Measurements from ENCODE around the gene SNRPD3.
"Not testable (repeated sequence)": the region's sequence is repeated elsewhere in the genome, so short reads cannot be mapped to it uniquely, and the experiment has no call there.

Gene SNRPD3

DNA sequence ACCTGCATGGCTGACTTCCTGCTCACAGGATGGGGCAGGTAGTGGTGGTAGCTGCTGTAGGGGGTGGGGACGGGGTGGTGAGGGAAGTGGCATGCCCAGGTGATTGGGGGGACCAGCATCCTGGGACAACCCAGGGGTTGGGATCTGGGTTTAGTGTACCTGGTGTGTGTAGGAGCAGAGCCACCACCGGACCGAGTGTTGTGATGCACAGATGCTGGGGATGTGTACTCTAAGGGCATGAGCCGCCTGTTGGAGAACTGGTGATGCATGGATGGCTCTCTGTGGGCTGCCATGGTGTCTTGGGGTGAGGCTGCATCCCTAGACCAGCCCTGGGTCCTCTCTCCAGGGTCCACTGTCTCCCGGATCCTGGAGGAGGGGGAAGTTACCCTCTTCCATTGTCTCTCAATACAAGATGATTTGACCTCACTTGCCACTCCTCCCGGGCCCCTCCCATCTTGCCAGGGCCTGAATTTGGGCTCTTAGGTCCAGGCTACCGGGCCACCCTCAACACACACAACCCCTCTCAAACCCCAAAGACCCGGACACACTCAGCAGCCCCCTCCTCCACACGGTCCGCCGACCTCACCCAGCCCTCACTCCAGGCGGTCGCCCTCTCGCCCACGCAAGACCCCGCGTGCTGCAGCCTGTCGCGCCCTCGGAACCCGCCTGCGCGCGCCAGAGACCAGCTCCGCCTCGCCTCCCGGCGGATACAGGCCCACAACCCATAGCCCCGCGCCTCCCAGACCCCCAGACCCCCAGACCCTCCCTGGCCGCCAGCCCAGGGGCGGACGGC lies 36.5 kb downstream of the SNRPD3 start:
- no peak for DNase-seq (ENCODE audit: low read depth, low spot score)

DNA sequence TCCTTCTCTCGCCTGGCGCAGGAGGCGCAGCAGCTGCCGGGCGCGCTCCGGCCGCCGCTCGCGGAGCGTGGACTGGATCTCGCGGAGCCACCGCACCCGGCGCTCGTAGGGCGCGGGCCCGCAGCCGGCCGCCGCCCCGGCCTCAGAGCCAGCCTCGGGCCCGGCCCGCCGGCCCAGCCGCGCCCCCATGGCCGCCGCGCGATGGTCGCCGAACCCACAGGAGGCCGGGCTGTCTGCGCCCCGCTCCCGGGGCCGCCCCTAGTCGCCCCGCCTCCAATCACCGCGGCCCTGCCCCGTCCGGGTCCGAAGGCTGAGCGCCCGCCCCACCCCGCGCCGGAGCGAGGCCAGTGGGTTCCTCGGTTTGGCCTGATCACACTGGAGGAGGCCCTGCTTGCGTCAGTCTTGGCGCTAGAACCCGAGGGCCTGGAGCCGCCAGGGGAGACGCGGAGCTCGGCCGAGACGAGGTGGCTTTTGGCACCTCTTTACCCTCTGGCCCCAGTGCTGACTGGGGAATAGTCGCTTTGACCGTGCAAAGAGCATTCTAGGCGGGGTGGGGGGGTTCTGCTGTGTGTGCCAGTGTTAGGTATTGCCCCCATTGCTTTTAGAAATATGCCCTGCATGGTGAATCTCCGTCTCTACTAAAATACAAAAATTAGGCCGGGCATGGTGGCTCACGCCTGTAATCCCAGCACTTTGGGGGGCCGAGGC lies 37.2 kb downstream of the SNRPD3 start, which contains the start of gene LRRC75B:
LRRC75B (minus strand) TSS at position 223 of the 708 bp plus-strand sequence; CDS start at position 189, 34 bp downstream.
- no peak for DNase-seq (ENCODE audit: low read depth, low spot score)

DNA sequence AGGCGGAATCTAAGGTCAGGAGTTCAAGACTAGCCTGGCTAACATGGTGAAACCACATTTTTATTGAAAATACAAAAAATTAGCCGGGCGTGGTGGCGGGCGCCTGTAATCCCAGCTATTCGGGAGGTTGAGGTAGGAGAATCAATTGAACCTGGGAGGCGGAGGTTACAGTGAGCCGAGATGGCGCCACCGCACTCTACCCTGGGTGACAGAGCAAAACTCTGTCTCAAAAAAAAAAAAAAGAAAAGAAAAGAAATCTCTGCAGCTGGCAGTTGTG lies 37.7 kb downstream of the SNRPD3 start:
- not testable (repeated sequence) for DNase-seq (ENCODE audit: low read depth, low spot score)

DNA sequence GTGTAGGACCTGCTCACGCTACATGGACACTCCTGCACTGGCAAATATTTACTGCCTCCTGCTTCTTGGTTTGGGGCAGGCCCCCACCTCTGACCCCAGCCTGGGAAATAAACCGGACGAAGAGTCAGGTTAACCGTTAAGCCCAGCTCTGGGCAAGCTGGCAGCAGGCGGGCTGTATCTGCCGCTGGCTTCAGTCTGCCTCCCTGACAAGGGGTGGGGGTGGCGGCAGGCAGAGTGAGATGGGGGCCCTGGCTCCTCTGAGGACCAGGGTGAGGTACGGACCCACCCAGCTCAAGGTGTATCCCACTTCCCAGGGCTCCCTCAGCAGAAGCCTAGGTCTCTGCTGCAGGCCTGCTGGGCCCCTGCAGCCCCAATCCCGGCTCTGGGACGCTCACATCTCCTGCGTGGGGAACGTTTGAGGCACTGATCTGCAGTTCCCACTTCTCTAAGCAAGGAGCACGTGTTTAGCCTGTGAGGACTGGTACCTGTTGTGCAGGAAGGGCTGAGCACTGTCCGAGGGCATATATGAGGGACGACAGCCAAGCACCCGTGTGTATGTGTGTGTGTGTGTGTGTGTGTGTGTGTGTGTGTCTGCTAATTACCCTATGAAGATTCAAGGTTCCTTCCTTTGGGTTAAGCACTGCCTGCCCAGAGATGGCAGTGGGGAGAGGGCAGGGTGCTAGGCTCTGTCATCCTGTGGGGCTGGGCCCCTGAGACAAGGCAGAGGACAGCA lies 38.2 kb downstream of the SNRPD3 start:
- no peak for DNase-seq (ENCODE audit: low read depth, low spot score)

DNA sequence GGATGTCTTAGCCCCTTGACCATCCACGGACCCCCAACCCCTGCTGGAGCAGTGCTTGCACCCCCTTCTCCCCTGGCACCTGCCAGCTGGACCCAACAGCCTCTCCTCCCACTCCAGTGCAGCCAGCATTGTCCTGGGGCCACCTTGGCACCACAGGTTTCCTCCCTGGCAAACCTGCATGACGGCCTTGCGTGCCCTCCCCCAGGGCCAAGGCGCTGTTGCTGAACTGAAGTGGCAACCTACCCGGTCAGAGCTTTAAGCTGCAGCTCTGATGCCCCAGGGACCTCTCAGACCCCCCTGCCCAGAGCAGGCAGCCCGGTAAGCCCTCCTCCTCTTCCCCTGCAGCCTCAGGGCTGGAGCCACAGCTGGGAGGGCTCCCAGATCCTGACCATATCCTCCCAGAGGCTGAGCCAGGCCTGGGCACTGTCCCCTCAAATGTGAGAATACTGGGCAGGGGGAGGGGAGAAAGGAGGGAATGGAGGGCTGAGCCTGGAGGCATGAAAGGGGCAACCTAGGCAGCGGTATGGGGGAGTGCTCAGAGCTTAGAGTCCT lies 38.8 kb downstream of the SNRPD3 start:
- DNase-seq (ENCODE audit: low read depth, low spot score): no peak

DNA sequence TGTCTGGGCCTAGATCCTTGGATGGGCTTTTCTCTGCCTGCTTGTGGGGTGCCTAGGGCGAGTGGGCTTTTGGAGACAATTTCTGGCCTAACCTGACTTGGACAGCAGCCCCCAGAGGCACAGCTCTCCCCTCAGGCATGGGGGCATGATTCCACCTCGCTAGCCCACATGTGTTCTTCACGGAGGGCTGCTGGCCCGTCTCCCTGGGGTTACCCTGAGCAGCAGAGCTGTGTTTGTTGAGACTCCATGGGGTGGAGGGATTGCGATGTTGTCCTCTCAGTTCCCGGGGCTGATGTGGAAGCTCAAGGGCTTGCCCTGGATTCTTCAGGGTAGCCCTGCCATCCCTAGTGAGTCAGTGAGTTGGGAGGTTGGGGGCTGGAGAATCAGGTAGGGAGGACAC lies 39.4 kb downstream of the SNRPD3 start:
- no peak for DNase-seq (ENCODE audit: low read depth, low spot score)

DNA sequence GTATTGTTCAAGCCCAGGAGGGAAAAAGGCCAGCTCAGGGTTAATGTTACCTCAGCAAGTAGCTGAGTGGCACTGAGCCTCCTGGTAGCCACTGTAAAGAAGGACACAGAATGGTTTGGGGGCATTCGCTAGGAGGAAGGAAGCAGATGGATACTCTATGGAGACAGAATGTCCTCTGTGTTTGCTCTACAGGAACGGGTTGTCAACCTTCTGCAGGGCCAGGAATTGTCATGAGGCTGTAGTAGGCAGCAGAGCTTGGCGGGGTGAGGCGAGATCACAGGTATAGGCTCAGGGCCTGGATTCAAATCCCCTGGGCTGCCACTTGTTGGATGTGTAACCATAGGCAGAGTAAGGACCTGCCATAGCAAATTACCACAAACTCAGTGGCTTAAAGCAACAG lies 40.1 kb downstream of the SNRPD3 start:
- DNase-seq (ENCODE audit: low read depth, low spot score): no peak

DNA sequence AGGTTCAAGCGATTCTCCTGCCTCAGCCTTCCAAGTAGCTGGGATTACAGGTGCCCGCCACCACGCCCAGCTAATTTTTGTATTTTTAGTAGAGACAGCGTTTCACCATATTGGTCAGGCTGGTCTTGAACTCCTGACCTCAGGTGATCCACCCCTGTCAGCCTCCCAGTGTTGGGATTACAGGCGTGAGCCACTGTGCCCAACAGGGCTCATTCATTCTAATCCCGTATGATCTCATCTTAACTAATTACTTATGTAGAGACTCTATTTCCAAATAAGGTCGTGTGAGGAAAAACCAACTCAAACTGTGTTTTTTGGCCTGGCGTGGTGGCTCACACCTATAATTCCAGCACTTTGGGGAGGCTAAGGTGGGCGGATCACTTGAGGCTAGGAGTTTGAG lies 41.3 kb downstream of the SNRPD3 start:
- not testable (repeated sequence) for DNase-seq (ENCODE audit: low read depth, low spot score)

DNA sequence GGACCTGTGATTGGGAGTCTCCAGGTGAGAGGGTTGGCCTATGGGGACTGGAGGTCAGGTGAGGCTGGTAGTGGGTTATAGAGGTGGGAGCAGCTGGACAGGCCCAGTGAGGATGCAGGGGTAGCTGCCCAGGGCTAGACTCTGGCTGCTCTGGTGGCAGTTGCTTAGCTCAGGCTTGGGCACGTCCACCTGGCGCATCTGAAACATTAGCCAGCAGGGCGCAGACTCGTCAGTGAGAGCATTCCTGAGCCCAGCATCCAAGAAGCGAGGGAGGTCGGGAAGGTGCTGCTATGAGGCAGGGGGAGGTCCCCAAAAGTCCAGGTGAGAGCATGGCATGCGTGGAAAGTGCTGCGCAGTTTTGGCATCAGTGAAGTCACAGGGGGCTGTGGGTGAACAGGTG lies 43.7 kb downstream of the SNRPD3 start:
- DNase-seq (ENCODE audit: low read depth, low spot score): no peak

DNA sequence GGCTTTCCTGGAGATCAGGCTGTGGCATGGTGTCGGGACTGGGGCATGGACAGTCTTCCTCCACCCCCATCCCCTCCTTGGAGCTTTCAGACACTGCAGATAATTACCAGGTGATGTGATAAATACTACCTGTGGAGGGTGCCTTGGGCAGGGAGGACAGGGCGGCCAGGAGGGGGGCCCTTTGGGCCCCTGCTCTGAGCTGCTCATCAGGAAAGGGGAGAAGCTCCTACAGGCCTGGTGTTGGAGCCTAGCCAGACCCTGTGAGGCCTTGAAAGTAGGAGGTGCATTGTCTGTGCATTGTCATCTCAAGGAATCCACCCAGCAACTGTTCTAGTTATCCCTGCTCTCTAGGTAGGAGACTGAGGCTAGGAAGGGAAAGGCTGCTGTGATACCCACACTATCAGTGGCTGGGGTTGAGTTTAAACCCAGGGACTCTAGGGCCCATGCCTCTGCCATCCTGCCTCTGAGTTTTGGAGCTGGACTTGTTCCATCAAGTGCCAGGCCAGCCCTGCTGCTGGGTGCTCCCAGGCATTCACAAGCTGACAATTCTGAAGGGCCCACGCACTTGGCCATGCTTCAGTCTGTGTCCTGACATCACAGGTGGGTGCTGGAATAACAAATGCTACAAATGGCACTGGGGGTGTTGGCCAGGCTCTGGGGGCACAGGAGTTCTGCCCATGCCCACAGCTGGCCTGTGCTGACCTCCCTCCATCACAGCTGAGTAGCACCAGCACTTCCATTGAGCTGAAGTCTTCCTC lies 44.3 kb downstream of the SNRPD3 start:
- not testable (repeated sequence) for DNase-seq (ENCODE audit: low read depth, low spot score)

DNA sequence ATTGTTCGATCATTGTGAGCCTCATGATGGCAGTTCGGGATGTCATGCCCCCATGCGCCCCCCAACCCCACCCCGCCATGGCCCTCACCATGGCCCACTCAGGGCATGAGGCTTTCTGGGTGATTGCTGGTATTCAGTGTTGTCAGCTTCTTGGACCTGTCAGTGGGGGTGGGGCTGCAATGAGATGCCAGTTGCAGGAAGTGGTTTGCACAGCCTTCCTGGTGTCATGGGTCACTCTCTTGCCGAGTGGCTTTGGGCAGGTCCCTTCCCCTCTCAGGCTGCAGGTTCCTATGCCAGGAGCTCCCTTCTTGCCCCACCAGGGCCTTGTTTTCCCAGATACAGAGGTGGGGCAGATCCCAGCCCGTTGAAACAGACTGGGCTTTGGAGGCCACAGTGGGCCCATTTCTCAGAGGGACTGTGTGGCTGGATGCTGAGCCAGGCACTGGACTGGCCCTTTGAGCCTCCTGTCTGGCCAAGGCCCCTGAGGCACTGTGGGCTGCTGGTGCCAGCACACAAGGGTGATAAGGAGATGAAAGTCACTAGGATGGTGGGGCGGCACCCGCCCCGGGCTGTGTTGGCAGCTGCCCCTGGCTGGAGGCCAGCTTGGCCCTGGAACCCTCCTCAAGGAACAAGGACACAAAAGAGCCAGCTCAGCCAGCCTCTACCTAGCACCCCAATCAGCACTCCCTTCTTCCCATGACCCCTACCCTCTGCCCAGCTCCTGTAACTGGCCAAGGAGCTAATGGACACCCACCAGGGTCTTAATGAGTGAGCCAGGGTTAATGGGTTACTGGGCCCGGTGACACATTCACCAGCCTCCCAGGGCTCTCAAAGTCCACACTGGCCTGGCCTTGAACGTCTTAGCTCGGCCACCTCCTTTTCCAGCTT lies 45.7 kb downstream of the SNRPD3 start:
- DNase-seq (ENCODE audit: low read depth, low spot score): no peak

DNA sequence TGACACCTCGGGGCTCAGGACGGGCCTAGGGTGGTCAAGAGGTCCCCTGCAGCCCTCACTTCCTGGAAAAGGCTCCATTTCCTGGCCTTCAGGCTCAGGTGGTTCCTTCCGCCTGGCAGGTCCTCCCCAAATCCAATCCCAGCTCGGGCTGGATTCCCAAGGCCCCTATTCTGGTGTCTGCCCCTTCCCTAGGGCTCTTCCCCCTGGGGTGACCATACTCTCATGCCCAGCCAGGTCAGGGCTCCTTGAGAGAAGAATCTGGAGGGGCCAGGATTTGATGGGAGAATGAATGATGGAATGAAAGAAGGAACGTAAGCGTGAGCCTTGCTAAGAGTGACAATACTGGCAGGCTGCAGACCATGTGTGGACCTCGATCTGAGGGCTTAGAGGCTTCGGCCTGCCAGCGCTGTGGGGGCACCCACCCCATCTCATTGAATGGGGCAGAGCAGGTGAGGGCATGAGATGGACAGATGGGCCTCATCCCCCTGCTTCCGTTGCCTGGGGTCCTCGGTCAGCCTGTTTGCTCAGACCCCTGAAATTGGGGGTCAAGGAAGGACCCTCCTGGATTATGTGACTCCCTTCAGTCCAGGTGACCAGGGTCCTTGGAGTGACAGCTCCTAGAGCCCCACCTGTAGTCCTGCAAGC lies 46.4 kb downstream of the SNRPD3 start:
- not testable (repeated sequence) for DNase-seq (ENCODE audit: low read depth, low spot score)

DNA sequence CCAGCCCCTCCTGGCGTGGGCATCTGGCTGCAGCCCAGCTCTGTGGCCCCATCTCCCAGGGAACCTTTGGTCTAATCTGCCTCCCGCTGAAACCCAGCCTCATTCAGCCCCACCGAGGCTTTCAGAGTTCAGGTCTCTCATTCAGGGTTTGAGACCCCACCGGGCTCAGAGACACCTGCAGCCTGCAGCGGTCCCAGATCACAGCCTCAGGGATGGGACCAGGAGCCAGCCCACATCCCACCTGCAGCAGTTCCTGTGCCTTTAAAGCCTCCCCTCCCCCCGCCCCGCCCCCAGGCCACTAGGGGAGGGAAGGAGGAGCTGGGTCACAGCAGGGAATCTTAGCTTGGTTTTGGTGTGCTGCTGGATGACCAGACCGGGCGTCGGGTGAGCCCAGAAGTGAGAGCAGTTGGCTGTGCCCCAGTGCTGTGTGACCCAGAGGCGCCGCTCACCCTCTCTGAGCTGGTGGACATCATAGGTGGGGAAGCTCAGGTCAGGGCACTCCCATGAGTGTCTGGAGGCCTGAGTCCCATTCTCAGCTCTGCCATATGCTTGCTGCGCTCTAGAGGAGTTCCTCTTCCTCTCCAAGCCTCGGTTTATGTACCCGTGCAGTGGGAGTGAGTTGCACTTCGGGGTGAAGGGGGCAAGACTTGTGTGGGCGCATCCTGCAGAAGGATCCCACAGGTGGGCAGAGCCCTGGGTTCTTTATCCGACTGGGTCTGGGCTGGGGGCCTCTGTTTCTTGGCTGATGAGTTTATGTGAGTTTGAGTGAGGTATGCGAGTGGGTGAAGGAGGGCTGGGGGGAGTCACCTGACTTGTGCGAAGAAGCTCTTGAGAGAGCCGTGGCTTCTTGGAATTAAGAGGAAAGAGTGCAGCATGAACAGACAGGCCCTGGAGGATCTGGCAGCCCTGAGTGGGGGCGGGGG lies 47.3 kb downstream of the SNRPD3 start, which contains the start of gene GGT1:
GGT1 (plus strand) TSS at position 347 of the 923 bp plus-strand sequence. CDS start 7,889 bp downstream, outside the sequence.
- not testable (repeated sequence) for DNase-seq (ENCODE audit: low read depth, low spot score)

DNA sequence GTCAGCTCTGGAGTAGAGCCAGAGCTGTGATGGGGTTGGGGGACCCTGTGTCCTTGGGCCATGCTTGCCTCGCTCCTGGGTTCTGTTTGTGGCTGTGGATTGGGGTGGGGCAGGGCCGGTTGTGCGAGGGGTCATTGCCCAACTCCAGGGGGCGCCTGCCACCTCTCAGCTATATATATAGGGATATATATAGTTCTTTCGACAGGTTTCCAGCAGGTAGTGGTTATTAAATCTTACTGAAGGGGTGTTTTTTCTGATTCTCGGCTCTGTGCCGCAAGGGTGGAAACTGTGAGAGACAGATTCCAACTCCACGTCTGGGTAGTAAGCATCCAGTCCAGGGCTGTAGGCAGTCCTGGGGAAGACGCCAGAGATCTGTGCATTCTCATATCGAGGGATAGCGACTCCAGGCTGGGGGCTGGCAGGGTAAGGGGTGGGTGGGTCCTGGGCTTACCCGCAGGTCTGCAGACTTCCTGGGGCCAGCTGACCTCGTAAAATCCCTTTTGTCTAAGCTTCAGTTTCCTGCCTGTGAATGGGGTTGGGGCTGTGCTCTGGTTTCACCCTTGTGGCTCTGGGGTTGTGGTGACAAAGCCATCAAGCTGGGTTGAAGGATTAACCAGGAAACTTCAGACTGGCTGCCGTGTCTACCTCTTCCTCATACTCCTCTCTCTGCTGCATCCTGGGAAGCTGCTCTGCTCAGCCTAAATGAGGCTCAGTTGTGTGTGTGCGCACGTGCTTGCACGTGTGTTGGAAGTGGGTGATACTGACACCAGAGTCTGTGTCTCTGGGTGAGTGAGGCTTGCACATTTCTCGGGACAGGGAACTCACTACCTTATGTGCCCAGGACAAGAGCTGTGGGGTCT lies 48.2 kb downstream of the SNRPD3 start:
- DNase-seq (ENCODE audit: low read depth, low spot score): not testable (repeated sequence)

DNA sequence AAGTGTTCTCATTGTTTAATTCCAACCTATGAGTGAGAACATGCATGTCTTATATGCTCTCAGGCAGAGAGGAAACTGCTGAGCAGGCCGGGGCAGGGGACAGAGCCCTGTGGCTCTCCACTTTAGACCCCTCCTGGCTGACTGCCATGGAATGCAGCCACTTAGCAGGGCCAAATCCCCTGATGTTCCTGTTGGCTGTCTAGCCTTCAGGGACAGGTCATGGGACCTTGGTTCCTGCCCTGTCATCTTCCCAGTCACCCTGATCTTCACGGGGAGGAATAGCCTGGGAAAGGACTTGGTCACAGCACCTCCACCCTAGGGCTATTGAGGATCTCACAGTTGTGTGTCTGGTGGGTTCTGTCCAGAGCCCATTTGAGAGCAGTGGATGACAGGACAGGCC lies 50.5 kb downstream of the SNRPD3 start:
- not testable (repeated sequence) for DNase-seq (ENCODE audit: low read depth, low spot score)

DNA sequence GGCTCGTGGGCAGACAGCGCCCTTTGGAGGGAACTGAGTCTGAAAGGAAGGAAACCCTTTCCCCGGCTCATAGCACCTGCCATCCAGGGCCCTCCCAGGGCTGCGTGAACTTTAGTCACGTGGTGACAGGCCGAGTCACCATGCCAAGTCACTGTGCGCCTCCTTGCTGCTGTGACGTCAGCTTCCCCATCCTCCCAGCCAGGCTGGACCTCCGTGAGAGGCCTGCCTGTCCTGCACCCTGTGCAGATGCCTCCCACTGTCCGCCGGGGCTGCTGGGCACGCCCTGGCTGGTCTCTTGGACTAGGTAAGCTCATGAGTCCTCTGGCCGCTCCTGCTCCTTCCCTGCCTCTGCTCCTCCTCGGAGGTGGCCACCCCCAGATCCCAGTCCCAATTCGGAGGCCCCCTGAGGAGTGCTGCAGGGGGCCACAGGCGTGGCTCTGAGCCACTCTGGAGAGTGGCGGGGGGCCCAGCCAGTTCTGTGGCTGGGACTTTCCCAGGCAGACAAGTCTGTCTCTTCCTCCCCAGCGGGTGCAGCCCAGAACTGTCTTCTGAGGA lies 51.7 kb downstream of the SNRPD3 start:
- peak; percentile 16 for DNase-seq (ENCODE audit: low read depth, low spot score)

DNA sequence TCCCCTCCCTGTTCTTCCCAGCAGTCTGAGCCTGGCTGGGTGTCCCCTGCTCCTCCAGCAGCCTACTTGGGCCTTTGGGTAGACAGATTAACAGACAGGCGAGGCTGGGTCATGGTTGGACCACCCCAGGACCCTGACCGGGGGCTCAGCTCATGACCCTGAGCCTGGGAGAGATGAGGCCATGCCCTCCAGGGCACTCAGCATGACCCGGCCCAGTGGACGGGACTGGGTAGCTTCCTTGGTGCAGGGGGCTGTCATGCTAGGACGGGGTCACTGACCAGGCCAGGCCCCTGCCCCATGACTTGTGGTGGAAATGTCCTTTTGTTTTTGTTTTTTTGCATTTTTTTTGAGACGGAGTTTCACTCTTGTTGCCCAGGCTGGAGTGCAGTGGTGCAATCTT lies 52.5 kb downstream of the SNRPD3 start:
- not testable (repeated sequence) for DNase-seq (ENCODE audit: low read depth, low spot score)
